Endothelial cell of umbilical vein (primary cell): ENCODE measurements around the gene ATR. TPM values are rescaled to one million over a fixed set of nuclear protein-coding genes. Genes with fewer than 3 reads are reported as not detected.

Source experiments
- BruUV-seq: library from RNA; stranded (reverse); fragments of 400-500 nt; replicated peaks from 2 replicates; lab custom pipeline; 2021; lab: Mats Ljungman, UMichigan
- CTCF ChIA-PET: fragments of 300-600, 350-600 bp; sonication (Branson Sonifier 250); formaldehyde crosslinking; loops from one replicate; lab custom pipeline; 2021; ENCODE audit warnings: antibody characterized with exemption, inconsistent platforms; lab: Charles Lee
- POLR2A ChIA-PET: fragments of 300-600, 350-600 bp; sonication (Branson Sonifier 250); formaldehyde crosslinking; loops from one replicate; lab custom pipeline; 2021; ENCODE audit warnings: antibody characterized with exemption, inconsistent platforms; lab: Charles Lee
- DNase-seq: peaks from one replicate; pipeline ENCODE4 v3.0.0-alpha.2; 2011; ENCODE audit warnings: low read depth, low spot score
- FAIRE-seq: peaks from 2 replicates; lab custom pipeline; 2011; peaks lifted over from hg19 to GRCh38; lab: Jason Lieb, UNC
- H2AFZ ChIP-seq: 2 replicates; pipeline ENCODE4 v1.6.0; 2012; ENCODE audit warnings: low read depth, low read length, control low read depth, inconsistent platforms
- H3K27ac ChIP-seq: 2 replicates; pipeline ENCODE4 v1.5.1; 2011; ENCODE audit warnings: low read depth, mild to moderate bottlenecking, control low read depth, low read length, moderate library complexity; ENCODE audit not compliant: insufficient read depth
- H3K27me3 ChIP-seq, 2 experiments: 2 replicates each; pipeline versions ENCODE4 v1.6.0 to v1.6.1; 2011; ENCODE audit warnings: low read length in 2 of 2, mixed read lengths in 1 of 2; ENCODE audit not compliant: control insufficient read depth in 2 of 2, insufficient read depth in 2 of 2
- H3K36me3 ChIP-seq, 2 experiments: 2 replicates in 1 of 2; 3 replicates in 1 of 2; pipeline ENCODE4 v1.5.1; 2011; ENCODE audit warnings: low read length in 2 of 2, mild to moderate bottlenecking in 1 of 2, moderate library complexity in 1 of 2; ENCODE audit not compliant: control insufficient read depth in 2 of 2, insufficient read depth in 2 of 2; ENCODE audit errors: extremely low read depth in 1 of 2
- H3K4me1 ChIP-seq: 3 replicates; pipeline ENCODE4 v1.5.1; 2011; ENCODE audit warnings: mild to moderate bottlenecking, low read length; ENCODE audit not compliant: control insufficient read depth, insufficient read depth; ENCODE audit errors: extremely low read depth
- H3K4me2 ChIP-seq: 2 replicates; pipeline ENCODE4 v1.6.1; 2011; ENCODE audit warnings: low read length, control low read depth, mixed read lengths; ENCODE audit not compliant: insufficient read depth
- H3K4me3 ChIP-seq, 3 experiments: fragments of 200-600 bp in 1 of 3; sonication (generic), shearing (Covaris generic) in 1 of 3; replicated peaks in 1 of 3; 2 replicates each; pipeline ENCODE4 v1.5.1; 2011 to 2016; ENCODE audit warnings: control low read depth in 3 of 3, low read length in 3 of 3, mild to moderate bottlenecking in 2 of 3, inconsistent platforms in 1 of 3, low read depth in 1 of 3, moderate library complexity in 1 of 3; ENCODE audit not compliant: insufficient read depth in 1 of 3
- H3K79me2 ChIP-seq: 2 replicates; pipeline ENCODE4 v1.6.0; 2012; ENCODE audit warnings: low read length, inconsistent platforms; ENCODE audit not compliant: control insufficient read depth, insufficient read depth
- H3K9ac ChIP-seq: replicated peaks from 2 replicates; pipeline ENCODE3; 2011; ENCODE audit warnings: low read length, control low read depth; ENCODE audit not compliant: insufficient read depth; ENCODE audit errors: extremely low read depth
- H3K9me1 ChIP-seq: replicated peaks from 3 replicates; pipeline ENCODE4 v1.6.0; 2011; ENCODE audit warnings: mild to moderate bottlenecking, low read length; ENCODE audit not compliant: control insufficient read depth, insufficient read depth; ENCODE audit errors: extremely low read depth
- H3K9me3 ChIP-seq: replicated peaks from 2 replicates; pipeline ENCODE4 v1.5.1; 2012; ENCODE audit warnings: low read length, inconsistent platforms; ENCODE audit not compliant: control insufficient read depth, insufficient read depth
- H4K20me1 ChIP-seq: replicated peaks from 2 replicates; pipeline ENCODE3; 2011; ENCODE audit warnings: mild to moderate bottlenecking, low read length; ENCODE audit not compliant: control insufficient read depth, insufficient read depth; ENCODE audit errors: extremely low read depth
- CTCF ChIP-seq, 2 donors: IDR thresholded peaks; 1 replicate in 1 of 2; 2 replicates in 1 of 2; pipeline ENCODE4 v1.5.1; 2011; ENCODE audit warnings: low read length in 2 of 2, mild to moderate bottlenecking in 2 of 2, moderate library complexity in 2 of 2, control low read depth in 1 of 2, inconsistent platforms in 1 of 2, low read depth in 1 of 2; ENCODE audit not compliant: insufficient read depth in 1 of 2; ENCODE audit errors: extremely low read depth in 1 of 2
- EZH2 ChIP-seq: IDR thresholded peaks from 2 replicates; pipeline ENCODE4 v1.6.1; 2012; ENCODE audit warnings: borderline replicate concordance, low read depth, mild to moderate bottlenecking, moderate library complexity, low read length, inconsistent platforms; ENCODE audit not compliant: severe bottlenecking
- FOS ChIP-seq: IDR thresholded peaks from 2 replicates; pipeline ENCODE4 v1.6.1; 2011; ENCODE audit warnings: mild to moderate bottlenecking, low read length, moderate library complexity, borderline replicate concordance; ENCODE audit not compliant: insufficient read depth
- GATA2 ChIP-seq: IDR thresholded peaks from 2 replicates; pipeline ENCODE4 v1.7.0; 2011; ENCODE audit warnings: low read depth, mild to moderate bottlenecking, moderate library complexity, mixed read lengths, low read length; ENCODE audit not compliant: insufficient read length, insufficient read depth
- JUN ChIP-seq: IDR thresholded peaks from 2 replicates; pipeline ENCODE4 v1.6.1; 2011; ENCODE audit warnings: borderline replicate concordance, low read depth; ENCODE audit not compliant: insufficient read length, insufficient read depth
- MAX ChIP-seq: IDR thresholded peaks from 2 replicates; pipeline ENCODE4 v1.6.1; 2011; ENCODE audit not compliant: insufficient read depth, insufficient read length
- MYC ChIP-seq: IDR thresholded peaks from one replicate; pipeline ENCODE4 v1.6.1; 2011; ENCODE audit warnings: mild to moderate bottlenecking, low read depth, low read length
- POLR2A ChIP-seq: IDR thresholded peaks from 2 replicates; pipeline ENCODE4 v1.6.1; 2012; ENCODE audit warnings: low read depth, mild to moderate bottlenecking, control low read depth, low read length
- POLR2AphosphoS5 ChIP-seq: IDR thresholded peaks from 2 replicates; pipeline ENCODE4 v1.6.1; 2012; ENCODE audit warnings: low read depth, mild to moderate bottlenecking, control low read depth, low read length, moderate library complexity; ENCODE audit not compliant: insufficient read depth
- dilution Hi-C: fragments of 300-500 bp; cut with MboI; formaldehyde crosslinking; loops from one replicate; pipeline ENCODE4 v1.15.0; 2019; ENCODE audit warnings: low sequenced_read_pairs; ENCODE audit not compliant: extremely low pct_ligation_motif_present
- intact Hi-C: fragments of 100-400 bp; cut with micrococcal nuclease; formaldehyde crosslinking; loops from one replicate; pipeline ENCODE4 v1.10.0; 2022
- polyA plus RNA-seq, 4 experiments: library from polyadenylated mRNA; depleted of rRNA in 3 of 4; stranded (reverse) in 3 of 4; unstranded in 1 of 4; fragments of >200 nt; gene quantifications; 2 replicates each; pipeline versions ENCODE4 v1.2.1 to v1.2.3, GENCODE V29; 2011 to 2012; ENCODE audit warnings: missing spikeins in 1 of 4
- total RNA-seq: library from RNA; stranded (reverse); gene quantifications from 2 replicates; pipeline ENCODE4 v1.2.3, GENCODE V29; 2021

Gene ATR
- total and polyA plus RNA-seq, 2 donors (not counting 3 experiments of a cell fraction or from before 2014, with no cell fraction given): 6.3 to 23.6 TPM

GRCh38 chr3:142615171-142615570 lies 36.6 kb upstream of the ATR start:
- intact Hi-C loops (no loop called here), dilution Hi-C loops (no loop called here)
- no peaks in the 10 kb centered on the region for H3K27me3 ChIP-seq
- POLR2A ChIA-PET: no interaction called here
- FAIRE-seq (no peak), DNase-seq (no peak)
- no peaks in the 10 kb centered on the region for H3K79me2 ChIP-seq
- no peaks in the 10 kb centered on the region for H3K9me3 ChIP-seq
- no peak overlapping the region for H3K9ac ChIP-seq
- BruUV-seq: no TSS peak
- H3K4me1 ChIP-seq: peaks cover 13% of the 10 kb centered on the region
- H3K9me1 ChIP-seq: no peaks in the 10 kb centered on the region
- H3K4me3 ChIP-seq: no peak overlapping the region
- H4K20me1 ChIP-seq: no peaks in the 10 kb centered on the region
- TF ChIP-seq JUN (no peak), FOS (no peak), CTCF (IDR thresholded peaks at IDR 0.05; ENCODE audit: extremely low read depth in 1 of 2, insufficient read depth in 1 of 2, low read depth in 1 of 2, low read length in 2 of 2) (no peak), EZH2 (no peak), POLR2A (no peak), MYC (no peak), MAX (no peak), GATA2 (no peak), POLR2AphosphoS5 (no peak)
- no peak overlapping the region for H3K27ac ChIP-seq
- CTCF ChIA-PET: no interaction called here
- H3K4me2 ChIP-seq: no peak overlapping the region
- no peaks in the 10 kb centered on the region for H3K36me3 ChIP-seq
- H2AFZ ChIP-seq: no peak overlapping the region
